ENCODE measurements around the gene TRA2A.
"Not testable (repeated sequence)": the region's sequence is repeated elsewhere in the genome, so short reads cannot be mapped to it uniquely, and the experiment has no call there.

TRA2A gene

DNA sequence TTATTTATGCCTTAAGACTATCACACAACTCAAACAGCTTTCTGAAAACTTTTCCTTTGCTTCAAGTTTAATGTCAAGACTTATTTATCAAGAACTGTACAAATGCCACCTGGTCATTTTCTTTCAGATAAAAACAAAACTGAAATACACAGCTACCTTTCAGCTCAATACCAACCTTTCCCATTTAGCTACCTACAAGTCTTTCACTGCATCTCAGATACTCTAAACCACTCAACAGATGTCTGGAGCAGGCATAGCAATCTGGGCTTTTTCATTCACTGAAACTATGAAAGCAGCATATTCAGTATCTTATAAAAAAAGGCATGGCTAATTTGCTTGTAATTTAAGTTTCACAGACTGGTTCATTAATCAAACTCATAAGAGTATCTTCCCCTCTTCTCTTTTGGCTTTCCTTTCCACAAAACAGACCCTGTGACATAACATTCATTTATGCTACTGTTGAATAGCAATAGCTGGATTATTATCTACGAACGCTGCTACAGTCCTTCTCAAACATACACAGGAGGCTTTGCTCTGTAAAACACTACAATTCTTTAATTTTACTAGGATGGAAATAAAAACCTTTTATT, 8.2 kb downstream of the TRA2A start:
- peaks cover 12% of the 10 kb centered on the region for H3K4me1 ChIP-seq
- TF ChIP-seq, protein P1, sequence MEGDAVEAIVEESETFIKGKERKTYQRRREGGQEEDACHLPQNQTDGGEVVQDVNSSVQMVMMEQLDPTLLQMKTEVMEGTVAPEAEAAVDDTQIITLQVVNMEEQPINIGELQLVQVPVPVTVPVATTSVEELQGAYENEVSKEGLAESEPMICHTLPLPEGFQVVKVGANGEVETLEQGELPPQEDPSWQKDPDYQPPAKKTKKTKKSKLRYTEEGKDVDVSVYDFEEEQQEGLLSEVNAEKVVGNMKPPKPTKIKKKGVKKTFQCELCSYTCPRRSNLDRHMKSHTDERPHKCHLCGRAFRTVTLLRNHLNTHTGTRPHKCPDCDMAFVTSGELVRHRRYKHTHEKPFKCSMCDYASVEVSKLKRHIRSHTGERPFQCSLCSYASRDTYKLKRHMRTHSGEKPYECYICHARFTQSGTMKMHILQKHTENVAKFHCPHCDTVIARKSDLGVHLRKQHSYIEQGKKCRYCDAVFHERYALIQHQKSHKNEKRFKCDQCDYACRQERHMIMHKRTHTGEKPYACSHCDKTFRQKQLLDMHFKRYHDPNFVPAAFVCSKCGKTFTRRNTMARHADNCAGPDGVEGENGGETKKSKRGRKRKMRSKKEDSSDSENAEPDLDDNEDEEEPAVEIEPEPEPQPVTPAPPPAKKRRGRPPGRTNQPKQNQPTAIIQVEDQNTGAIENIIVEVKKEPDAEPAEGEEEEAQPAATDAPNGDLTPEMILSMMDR (IDR thresholded peaks at IDR 0.05): no peak

DNA sequence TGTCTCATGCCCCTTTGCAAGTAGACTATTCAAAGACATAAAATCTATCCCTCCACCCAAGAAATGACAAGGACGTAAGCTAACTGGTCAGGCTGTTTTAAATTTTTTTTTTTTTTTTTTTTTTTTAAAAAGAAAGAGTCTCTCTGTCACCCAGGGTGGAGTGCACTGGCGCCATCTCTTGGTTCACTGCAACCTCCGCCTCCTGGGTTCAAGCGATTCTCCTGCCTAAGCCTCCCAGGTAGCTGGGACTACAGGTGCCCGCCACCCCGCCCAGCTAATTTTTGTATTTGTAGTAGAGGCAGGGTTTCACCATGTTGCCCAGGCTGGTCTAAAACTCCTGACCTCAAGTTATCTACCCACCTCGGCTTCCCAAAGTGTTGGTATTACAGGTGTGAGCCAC, 11.2 kb downstream of the TRA2A start:
- Histone ChIP-seq H2AFZ (no peak overlapping the region), H3K4me3 (ENCODE audit: low read depth, low read length) (no peak overlapping the region), H3K27ac (no peak overlapping the region), H3K27me3 (ENCODE audit: control insufficient read depth, insufficient read depth, low read length) (no peaks in the 10 kb centered on the region), H3K9ac (no peak overlapping the region), H3K4me1 (peaks cover 11% of the 10 kb centered on the region), H3K9me3 (ENCODE audit: control insufficient read depth, low read length) (no peaks in the 10 kb centered on the region), H3K4me2 (ENCODE audit: low read length) (no peak overlapping the region), H3K79me2 (peaks cover 55% of the 10 kb centered on the region), H3K36me3 (ENCODE audit: control insufficient read depth, insufficient read depth, low read length) (no peaks in the 10 kb centered on the region)
- TF ChIP-seq, protein P1 (IDR thresholded peaks at IDR 0.05): no peak

More for the DNA sequence above, 8.2 kb downstream of the TRA2A start:
- Histone ChIP-seq H3K4me3 (ENCODE audit: low read depth, low read length) (no peak overlapping the region), H3K27ac (no peak overlapping the region), H3K27me3 (ENCODE audit: control insufficient read depth, insufficient read depth, low read length) (no peaks in the 10 kb centered on the region), H2AFZ (no peak overlapping the region), H3K79me2 (peaks cover 59% of the 10 kb centered on the region), H3K9ac (no peak overlapping the region), H3K36me3 (ENCODE audit: control insufficient read depth, insufficient read depth, low read length) (no peaks in the 10 kb centered on the region), H3K4me2 (ENCODE audit: low read length) (no peak overlapping the region), H3K9me3 (ENCODE audit: control insufficient read depth, low read length) (no peaks in the 10 kb centered on the region)

DNA sequence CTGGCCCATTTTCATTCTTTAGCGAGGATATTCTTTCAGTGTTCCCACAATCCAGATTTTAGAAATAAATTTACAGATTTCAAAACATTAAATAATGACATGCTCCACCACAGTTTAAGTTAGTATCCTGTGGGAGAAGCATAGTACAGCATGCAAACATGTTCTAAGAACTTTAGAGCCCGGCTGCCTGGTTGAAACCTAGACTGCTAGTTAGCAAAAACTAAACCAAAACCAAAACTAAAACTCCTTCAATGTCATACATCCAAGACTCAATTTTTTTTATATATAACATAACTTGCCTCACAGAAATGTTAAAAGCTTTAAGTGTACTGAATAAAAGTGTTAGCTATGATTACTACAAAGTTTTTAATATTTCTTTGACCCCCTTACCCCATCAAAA, 17.0 kb downstream of the TRA2A start:
- Histone ChIP-seq H3K4me2 (ENCODE audit: low read length) (no peak overlapping the region), H3K27me3 (ENCODE audit: control insufficient read depth, insufficient read depth, low read length) (no peaks in the 10 kb centered on the region), H3K9me3 (ENCODE audit: control insufficient read depth, low read length) (no peaks in the 10 kb centered on the region), H3K4me3 (ENCODE audit: low read depth, low read length) (no peak overlapping the region), H3K4me1 (no peaks in the 10 kb centered on the region), H3K9ac (no peak overlapping the region), H2AFZ (no peak overlapping the region), H3K27ac (no peak overlapping the region), H3K36me3 (ENCODE audit: control insufficient read depth, insufficient read depth, low read length) (no peaks in the 10 kb centered on the region), H3K79me2 (peaks cover 27% of the 10 kb centered on the region)
- TF ChIP-seq, protein P1 (IDR thresholded peaks at IDR 0.05): no peak

DNA sequence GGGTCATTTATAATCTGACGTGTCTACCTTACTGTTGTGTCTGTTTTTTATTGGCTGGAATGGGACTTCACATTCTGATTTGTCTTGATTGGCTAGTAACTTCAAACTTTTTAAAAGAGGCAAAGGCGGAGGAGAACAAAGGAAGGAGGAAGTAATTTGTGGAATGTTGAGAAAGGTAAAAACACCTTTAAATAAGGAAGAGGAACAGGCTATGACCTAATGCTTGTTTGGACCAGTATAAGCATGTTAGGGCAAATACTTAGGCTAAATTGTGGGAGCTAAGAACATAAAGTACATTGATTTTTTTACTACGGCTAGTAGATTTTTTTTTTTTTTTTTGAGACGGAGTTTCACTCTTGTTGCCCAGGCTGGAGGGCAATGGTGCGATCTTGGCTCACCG, 18.0 kb downstream of the TRA2A start:
- H3K79me2 ChIP-seq: peaks cover 19% of the 10 kb centered on the region
- H3K27ac ChIP-seq; H3K4me2 ChIP-seq (ENCODE audit: low read length); H3K9me3 ChIP-seq (ENCODE audit: control insufficient read depth, low read length); H3K4me3 ChIP-seq (ENCODE audit: low read depth, low read length); H2AFZ ChIP-seq; H3K9ac ChIP-seq; H3K36me3 ChIP-seq (ENCODE audit: control insufficient read depth, insufficient read depth, low read length); H3K4me1 ChIP-seq; H3K27me3 ChIP-seq (ENCODE audit: control insufficient read depth, insufficient read depth, low read length): not testable (repeated sequence)

DNA sequence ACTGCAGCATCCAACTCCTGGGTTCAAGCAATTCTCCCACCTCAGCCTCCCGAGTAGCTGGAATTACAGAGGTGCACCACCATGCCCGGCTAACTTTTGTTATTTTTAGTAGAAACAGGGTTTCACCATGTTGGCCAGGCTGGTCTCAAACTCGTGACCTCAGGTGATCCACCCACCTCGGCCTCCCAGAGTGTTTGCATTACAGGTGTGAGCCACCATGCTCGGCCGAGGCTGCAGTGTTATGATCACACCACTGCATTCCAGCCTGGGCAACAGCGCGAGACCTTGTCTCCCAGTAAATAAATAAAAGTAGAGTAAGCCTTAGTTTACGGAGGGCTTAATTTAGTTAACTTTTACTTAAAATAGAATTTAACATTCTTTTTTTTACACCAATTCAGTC, 37.8 kb downstream of the TRA2A start:
- no peaks in the 10 kb centered on the region for H3K4me1 ChIP-seq
- no peaks in the 10 kb centered on the region for H3K36me3 ChIP-seq (ENCODE audit: control insufficient read depth, insufficient read depth, low read length)
- H3K9me3 ChIP-seq (ENCODE audit: control insufficient read depth, low read length): no peaks in the 10 kb centered on the region
- H3K79me2 ChIP-seq: no peaks in the 10 kb centered on the region
- no peak overlapping the region for H3K27ac ChIP-seq
- H2AFZ ChIP-seq: no peak overlapping the region
- H3K4me2 ChIP-seq (ENCODE audit: low read length): no peak overlapping the region
- H3K9ac ChIP-seq: no peak overlapping the region
- H3K27me3 ChIP-seq (ENCODE audit: control insufficient read depth, insufficient read depth, low read length): no peaks in the 10 kb centered on the region
- H3K4me3 ChIP-seq (ENCODE audit: low read depth, low read length): no peak overlapping the region
- TF ChIP-seq, protein P1 (IDR thresholded peaks at IDR 0.05): no peak

All from parathyroid adenoma (tissue), 2 donors.